ENCODE results near the gene IFITM5.

The IFITM5 gene

GRCh38 chr11:257766-258493 is 41.4 kb downstream of the IFITM5 start:
- peak; percentile 68 for DNase-seq

GRCh38 chr11:256952-257737 is 42.2 kb downstream of the IFITM5 start:
- no peak for DNase-seq

GRCh38 chr11:255816-256215 is 43.5 kb downstream of the IFITM5 start:
- DNase-seq = no peak

- no peak for DNase-seq
Observed at GRCh38 chr11:255176-255575, 44.1 kb downstream of the IFITM5 start.

GRCh38 chr11:253886-254270 is 45.4 kb downstream of the IFITM5 start:
- DNase-seq = no peak

- DNase-seq = no peak
Observed at GRCh38 chr11:253160-253885, 46.0 kb downstream of the IFITM5 start.

- DNase-seq = no peak
Observed at GRCh38 chr11:252666-253065, 46.7 kb downstream of the IFITM5 start.

- no peak for DNase-seq
Observed at GRCh38 chr11:251550-251949, 47.8 kb downstream of the IFITM5 start.

- peak; percentile 56 for DNase-seq
Observed at GRCh38 chr11:250740-251299, 48.5 kb downstream of the IFITM5 start.

- no peak for DNase-seq
Observed at GRCh38 chr11:250274-250673, 49.1 kb downstream of the IFITM5 start.

GRCh38 chr11:249062-249461 is 50.3 kb downstream of the IFITM5 start:
- no peak for DNase-seq
